Adrenal gland (tissue), 12 donors: ENCODE measurements around the gene EIF4G3. TPM values are rescaled to one million over a fixed set of nuclear protein-coding genes. Genes with fewer than 3 reads are reported as not detected.

Experiments used
- DNase-seq, 7 donors: peaks; one replicate each; pipeline ENCODE4 v3.0.0-alpha.2; 2019 to 2020
- H3K27ac ChIP-seq, 5 donors: fragments of 200-600 bp; sonication (generic) in 4 of 5; 1 replicate in 3 of 5; 2 replicates in 2 of 5; pipeline versions ENCODE4 v1.5.1 to v1.8.0; 2016 to 2020; ENCODE audit warnings: mild to moderate bottlenecking in 1 of 5
- H3K27me3 ChIP-seq: fragments of 200-600 bp; 2 replicates; pipeline ENCODE4 v1.8.0; 2021
- H3K36me3 ChIP-seq, 2 donors: fragments of 200-600 bp; replicated peaks in 1 of 2; 1 replicate in 1 of 2; 2 replicates in 1 of 2; pipeline versions ENCODE4 v1.5.1 to v1.8.0; 2018 to 2022
- H3K4me1 ChIP-seq, 2 donors: fragments of 200-600 bp; replicated peaks in 1 of 2; 1 replicate in 1 of 2; 2 replicates in 1 of 2; pipeline versions ENCODE4 v1.5.1 to v1.8.0; 2018 to 2021
- H3K4me3 ChIP-seq, 4 donors: fragments of 200-600 bp; sonication (generic) in 3 of 4; one replicate each; pipeline ENCODE4 v1.5.1; 2016 to 2018
- H3K9me3 ChIP-seq, 3 donors: fragments of 200-600 bp; sonication (generic) in 1 of 3; replicated peaks in 1 of 3; 1 replicate in 2 of 3; 2 replicates in 1 of 3; pipeline versions ENCODE4 v1.5.1 to v1.8.0; 2016 to 2021
- CTCF ChIP-seq, 6 experiments: fragments of 450-650 bp in 4 of 6; fragments of 200-600 bp in 2 of 6; sonication (generic) in 1 of 6; IDR thresholded peaks; 1 replicate in 5 of 6; 2 replicates in 1 of 6; pipeline versions ENCODE4 v1.5.1 to v1.8.0; 2016 to 2021; ENCODE audit warnings: antibody characterized with exemption in 6 of 6, mild to moderate bottlenecking in 2 of 6, moderate library complexity in 1 of 6
- POLR2A ChIP-seq, 2 donors: fragments of 450-650 bp; IDR thresholded peaks; one replicate each; pipeline ENCODE4 v1.6.1; 2017; ENCODE audit warnings: antibody characterized with exemption in 2 of 2, mild to moderate bottlenecking in 2 of 2, moderate library complexity in 1 of 2
- WGBS, 4 donors: extraction: QIAGEN DNeasy Blood & Tissue Kit in 2 of 4; methylation state at CpG; one replicate each; pipeline versions ENCODE4 v1.1.5 to v1.1.7; 2013 to 2017; 5-methylcytosine and 5-hydroxymethylcytosine counted together
- intact Hi-C, 2 donors: fragments of 100-400 bp; cut with DNase I; formaldehyde crosslinking; loops; one replicate each; pipeline versions ENCODE4 v1.14.1 to v1.15.0; 2022 to 2023
- polyA plus RNA-seq, 3 donors: library from polyadenylated mRNA; stranded (reverse); fragments of 200-250 nt in 2 of 3; fragments of 350-450 nt in 1 of 3; fragmentation: Illumina TruSeq in 1 of 3; extraction: RNeasy Lipid Tissue Mini Kit (QIAGEN cat#74804) in 1 of 3; gene quantifications; one replicate each; pipeline ENCODE4 v1.2.3, GENCODE V29; 2013 to 2014
- total RNA-seq, 9 donors: library from RNA; depleted of rRNA in 4 of 9; stranded (reverse); fragments of >200 nt in 4 of 9; fragments of 120-200 nt in 1 of 9; fragmentation: NEBNext Ultra II Directional in 1 of 9; extraction: Animal tissue kit (Norgen Biotek cat#: 25700) in 1 of 9; gene quantifications; one replicate each; pipeline versions ENCODE4 v1.1.0 to v1.2.4, GENCODE V29; 2013 to 2023
- donor health status: healthy with polysubstance abuse.
- donor health status: Bipolar disorder and iron deficiency.
- donor health status: DM: yes; HTN: yes; CAD: no.
- donor health status: DM: no; HTN: no; CAD: no.
- donor health status: DM: no; HTN: no; CAD: no.
- donor health status: DM: yes; HTN: yes; CAD: no.

Gene EIF4G3
- total and polyA plus RNA-seq, 12 donors = 30.7 to 58.7 (median 51.6) TPM

- TF ChIP-seq POLR2A (IDR thresholded peaks at IDR 0.05) (no peak), CTCF (IDR thresholded peaks at IDR 0.05) (no peak)
- H3K36me3 ChIP-seq = no peaks in the 10 kb centered on the region
- H3K27me3 ChIP-seq = no peaks in the 10 kb centered on the region
- peaks cover 11 to 25% of the 10 kb centered on the region in 2 donors for H3K4me1 ChIP-seq
- no peak overlapping the region for H3K4me3 ChIP-seq
- DNase-seq = peak in 1 of 7 donors; percentile 7
- intact Hi-C loops = no loop called here
- 88 to 100% (median 95%) methylated on average over 2 of the region's 2 CpGs for WGBS, 4 donors
- no peak overlapping the region for H3K27ac ChIP-seq
- H3K9me3 ChIP-seq = no peaks in the 10 kb centered on the region
These were observed 8.3 kb downstream of the EIF4G3 start for GRCh38 chr1:21168444-21168843.

- TF ChIP-seq CTCF (IDR thresholded peaks at IDR 0.05) (no peak), POLR2A (IDR thresholded peaks at IDR 0.05) (no peak)
- Histone ChIP-seq H3K9me3 (no peaks in the 10 kb centered on the region), H3K27me3 (no peaks in the 10 kb centered on the region), H3K36me3 (no peaks in the 10 kb centered on the region), H3K4me3 (no peak overlapping the region), H3K4me1 (peaks cover 11 to 16% of the 10 kb centered on the region in 2 donors), H3K27ac (no peak overlapping the region)
- DNase-seq = no peak
- 75 to 100% (median 89%) methylated on average over 1 of the region's 1 CpG for WGBS, 4 donors
- intact Hi-C loops = no loop called here
These were observed 11.1 kb downstream of the EIF4G3 start for GRCh38 chr1:21165646-21166045.

- Histone ChIP-seq H3K4me1 (peaks cover 9 to 14% of the 10 kb centered on the region in 2 donors), H3K4me3 (no peak overlapping the region), H3K36me3 (no peaks in the 10 kb centered on the region), H3K27me3 (no peaks in the 10 kb centered on the region), H3K9me3 (no peaks in the 10 kb centered on the region), H3K27ac (no peak overlapping the region)
- intact Hi-C loops = no loop called here
- no peak for DNase-seq
- TF ChIP-seq POLR2A (IDR thresholded peaks at IDR 0.05) (no peak), CTCF (IDR thresholded peaks at IDR 0.05) (no peak)
- WGBS, 4 donors = 77 to 93% (median 89%) methylated on average over 2 of the region's 2 CpGs
These were observed 11.6 kb downstream of the EIF4G3 start for GRCh38 chr1:21165076-21165475.

- TF ChIP-seq CTCF (IDR thresholded peaks at IDR 0.05) = no peak
- TF ChIP-seq POLR2A (IDR thresholded peaks at IDR 0.05) = no peak
- 87 to 92% (median 91%) methylated on average over 8 of the region's 8 CpGs for WGBS, 4 donors
These were observed 12.4 kb downstream of the EIF4G3 start for GRCh38 chr1:21164266-21164665.

More at GRCh38 chr1:21164266-21164665, 12.4 kb downstream of the EIF4G3 start:
- Histone ChIP-seq H3K4me1 (peaks cover 9 to 14% of the 10 kb centered on the region in 2 donors), H3K4me3 (no peak overlapping the region), H3K27ac (no peak overlapping the region), H3K36me3 (no peaks in the 10 kb centered on the region), H3K9me3 (no peaks in the 10 kb centered on the region), H3K27me3 (no peaks in the 10 kb centered on the region)
- intact Hi-C loops = no loop called here
- no peak for DNase-seq
